Smooth muscle cell (in vitro differentiated cells): ENCODE data around the gene SPSB2. TPM values are rescaled to one million over a fixed set of nuclear protein-coding genes. Genes with fewer than 3 reads are reported as not detected.

Source experiments
- DNase-seq: peaks from one replicate; lab custom pipeline; 2025; ENCODE audit not compliant: unreplicated experiment; lab: John Stamatoyannopoulos, UW
- H2AFZ ChIP-seq: fragments of 200-600 bp; sonication (generic); 2 replicates; pipeline ENCODE4 v1.6.0; 2016; ENCODE audit warnings: antibody characterized with exemption, low read depth, mild to moderate bottlenecking
- H3F3A ChIP-seq: fragments of 200-600 bp; sonication (generic); 2 replicates; pipeline ENCODE4 v1.6.0; 2017; ENCODE audit warnings: antibody characterized with exemption, low read depth
- H3K27ac ChIP-seq: fragments of 200-600 bp; sonication (generic); 2 replicates; pipeline ENCODE4 v1.5.1; 2016; ENCODE audit warnings: low read depth, mild to moderate bottlenecking
- H3K27me3 ChIP-seq: fragments of 200-600 bp; sonication (generic); 2 replicates; pipeline ENCODE4 v1.6.1; 2016; ENCODE audit warnings: low read depth, mild to moderate bottlenecking
- H3K36me3 ChIP-seq: fragments of 200-600 bp; sonication (generic); 2 replicates; pipeline ENCODE4 v1.5.1; 2016; ENCODE audit warnings: low read depth
- H3K4me1 ChIP-seq: fragments of 200-600 bp; sonication (generic); 2 replicates; pipeline ENCODE4 v1.5.1; 2016; ENCODE audit warnings: low read depth
- H3K4me2 ChIP-seq: fragments of 200-600 bp; sonication (generic); 2 replicates; pipeline ENCODE4 v1.6.0; 2016; ENCODE audit warnings: mild to moderate bottlenecking
- H3K4me3 ChIP-seq: fragments of 200-600 bp; sonication (generic); 2 replicates; pipeline ENCODE4 v1.5.1; 2016; ENCODE audit warnings: mild to moderate bottlenecking
- H3K79me2 ChIP-seq: fragments of 200-600 bp; sonication (generic); 2 replicates; pipeline ENCODE4 v1.6.0; 2016; ENCODE audit warnings: low read depth, mild to moderate bottlenecking
- H3K9ac ChIP-seq: fragments of 200-600 bp; sonication (generic); 2 replicates; pipeline ENCODE4 v1.6.0; 2016; ENCODE audit warnings: low read depth
- H3K9me3 ChIP-seq: fragments of 200-600 bp; sonication (generic); replicated peaks from 2 replicates; pipeline ENCODE4 v1.5.1; 2016; ENCODE audit warnings: low read depth
- H4K20me1 ChIP-seq: fragments of 200-600 bp; sonication (generic); 2 replicates; pipeline ENCODE4 v1.6.0; 2016; ENCODE audit warnings: low read depth
- WGBS: methylation state at CpG from one replicate; pipeline ENCODE4 v1.1.7; 2016; ENCODE audit warnings: low lambda C conversion rate; 5-methylcytosine and 5-hydroxymethylcytosine counted together
- polyA plus RNA-seq: library from polyadenylated mRNA; unstranded; fragments of >200 nt; fragmentation: Nextera tagmentation; extraction: Ambion mirVana; gene quantifications from 2 replicates; pipeline ENCODE4 v1.2.1, GENCODE V29; 2016
- total RNA-seq: library from RNA; depleted of rRNA; stranded (reverse); fragments of >200 nt; gene quantifications from 2 replicates; pipeline ENCODE4 v1.2.3, GENCODE V29; 2014
- TF ChIP-seq, protein P1 (sequence below): fragments of 200-600 bp; sonication (generic); IDR thresholded peaks from 2 replicates; pipeline ENCODE4 v1.5.1; 2017; ENCODE audit warnings: borderline replicate concordance, mild to moderate bottlenecking, antibody characterized with exemption; ENCODE audit not compliant: insufficient read depth, poor library complexity, severe bottlenecking

Gene SPSB2
- total and polyA plus RNA-seq, 2 experiments from 2014 or later = 2.5 to 5.9 TPM

DNA sequence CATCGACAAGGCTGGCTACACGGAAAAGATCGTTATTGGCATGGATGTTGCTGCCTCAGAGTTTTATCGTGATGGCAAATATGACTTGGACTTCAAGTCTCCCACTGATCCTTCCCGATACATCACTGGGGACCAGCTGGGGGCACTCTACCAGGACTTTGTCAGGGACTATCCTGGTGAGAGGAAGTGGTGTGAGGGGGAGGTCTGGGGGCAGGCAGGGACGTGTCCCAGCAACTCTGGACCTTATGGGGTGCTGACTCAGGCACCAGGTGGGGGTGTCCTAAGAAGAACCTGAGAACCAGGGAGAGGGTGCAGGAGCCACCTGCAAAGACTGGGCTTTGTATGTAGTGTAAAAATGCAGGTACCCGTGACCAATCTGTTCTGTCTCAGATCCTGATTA, 46.5 kb upstream of the SPSB2 start:
- TF ChIP-seq, protein P1, sequence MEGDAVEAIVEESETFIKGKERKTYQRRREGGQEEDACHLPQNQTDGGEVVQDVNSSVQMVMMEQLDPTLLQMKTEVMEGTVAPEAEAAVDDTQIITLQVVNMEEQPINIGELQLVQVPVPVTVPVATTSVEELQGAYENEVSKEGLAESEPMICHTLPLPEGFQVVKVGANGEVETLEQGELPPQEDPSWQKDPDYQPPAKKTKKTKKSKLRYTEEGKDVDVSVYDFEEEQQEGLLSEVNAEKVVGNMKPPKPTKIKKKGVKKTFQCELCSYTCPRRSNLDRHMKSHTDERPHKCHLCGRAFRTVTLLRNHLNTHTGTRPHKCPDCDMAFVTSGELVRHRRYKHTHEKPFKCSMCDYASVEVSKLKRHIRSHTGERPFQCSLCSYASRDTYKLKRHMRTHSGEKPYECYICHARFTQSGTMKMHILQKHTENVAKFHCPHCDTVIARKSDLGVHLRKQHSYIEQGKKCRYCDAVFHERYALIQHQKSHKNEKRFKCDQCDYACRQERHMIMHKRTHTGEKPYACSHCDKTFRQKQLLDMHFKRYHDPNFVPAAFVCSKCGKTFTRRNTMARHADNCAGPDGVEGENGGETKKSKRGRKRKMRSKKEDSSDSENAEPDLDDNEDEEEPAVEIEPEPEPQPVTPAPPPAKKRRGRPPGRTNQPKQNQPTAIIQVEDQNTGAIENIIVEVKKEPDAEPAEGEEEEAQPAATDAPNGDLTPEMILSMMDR = no peak
- peaks cover 6% of the 10 kb centered on the region for H3K4me1 ChIP-seq
- no peak for DNase-seq
- H3K9me3 ChIP-seq = no peaks in the 10 kb centered on the region
- H3F3A ChIP-seq = peaks cover 12% of the 10 kb centered on the region
- peaks cover 38% of the 10 kb centered on the region for H4K20me1 ChIP-seq
- no peak overlapping the region for H2AFZ ChIP-seq
- WGBS = 92% methylated on average over 7 of the region's 7 CpGs
- H3K79me2 ChIP-seq = no peaks in the 10 kb centered on the region
- no peak overlapping the region for H3K27ac ChIP-seq
- no peak overlapping the region for H3K4me2 ChIP-seq
- no peaks in the 10 kb centered on the region for H3K27me3 ChIP-seq
- no peak overlapping the region for H3K9ac ChIP-seq
- no peak overlapping the region for H3K4me3 ChIP-seq
- no peaks in the 10 kb centered on the region for H3K36me3 ChIP-seq

DNA sequence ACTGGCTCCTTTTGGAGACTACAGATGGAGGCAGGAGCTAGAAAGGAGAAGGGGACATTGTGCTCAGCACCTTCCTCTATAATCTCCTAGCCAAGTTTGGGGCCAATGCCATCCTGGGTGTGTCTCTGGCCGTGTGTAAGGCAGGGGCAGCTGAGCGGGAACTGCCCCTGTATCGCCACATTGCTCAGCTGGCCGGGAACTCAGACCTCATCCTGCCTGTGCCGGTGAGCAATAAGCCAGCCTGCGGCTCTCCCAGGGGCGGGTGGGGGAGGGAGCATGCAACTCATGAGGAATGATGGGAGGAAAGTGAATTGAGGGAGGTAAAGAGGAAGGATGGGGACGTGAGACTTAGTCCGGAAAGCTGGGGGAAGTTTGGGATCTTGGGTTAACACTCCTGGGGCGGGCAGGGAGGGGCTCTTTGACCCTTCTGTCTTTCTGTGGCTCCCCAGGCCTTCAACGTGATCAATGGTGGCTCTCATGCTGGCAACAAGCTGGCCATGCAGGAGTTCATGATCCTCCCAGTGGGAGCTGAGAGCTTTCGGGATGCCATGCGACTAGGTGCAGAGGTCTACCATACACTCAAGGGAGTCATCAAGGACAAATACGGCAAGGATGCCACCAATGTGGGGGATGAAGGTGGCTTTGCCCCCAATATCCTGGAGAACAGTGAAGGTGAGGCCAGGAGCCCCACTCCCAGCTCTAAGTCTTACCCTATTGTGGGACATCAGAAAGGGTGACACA, 44.6 kb upstream of the SPSB2 start:
- no peak overlapping the region for H3K9ac ChIP-seq
- H2AFZ ChIP-seq = no peak overlapping the region
- H3K4me3 ChIP-seq = no peak overlapping the region
- no peaks in the 10 kb centered on the region for H3K36me3 ChIP-seq
- H4K20me1 ChIP-seq = peaks cover 38% of the 10 kb centered on the region
- H3K27me3 ChIP-seq = no peaks in the 10 kb centered on the region
- no peak for DNase-seq
- WGBS = 68% methylated on average over 11 of the region's 14 CpGs
- peaks cover 2% of the 10 kb centered on the region for H3F3A ChIP-seq
- H3K4me2 ChIP-seq = no peak overlapping the region
- H3K27ac ChIP-seq = peak overlapping the region; percentile 19
- no peaks in the 10 kb centered on the region for H3K9me3 ChIP-seq
- TF ChIP-seq, protein P1 = no peak
- peaks cover 9% of the 10 kb centered on the region for H3K4me1 ChIP-seq
- H3K79me2 ChIP-seq = no peaks in the 10 kb centered on the region

DNA sequence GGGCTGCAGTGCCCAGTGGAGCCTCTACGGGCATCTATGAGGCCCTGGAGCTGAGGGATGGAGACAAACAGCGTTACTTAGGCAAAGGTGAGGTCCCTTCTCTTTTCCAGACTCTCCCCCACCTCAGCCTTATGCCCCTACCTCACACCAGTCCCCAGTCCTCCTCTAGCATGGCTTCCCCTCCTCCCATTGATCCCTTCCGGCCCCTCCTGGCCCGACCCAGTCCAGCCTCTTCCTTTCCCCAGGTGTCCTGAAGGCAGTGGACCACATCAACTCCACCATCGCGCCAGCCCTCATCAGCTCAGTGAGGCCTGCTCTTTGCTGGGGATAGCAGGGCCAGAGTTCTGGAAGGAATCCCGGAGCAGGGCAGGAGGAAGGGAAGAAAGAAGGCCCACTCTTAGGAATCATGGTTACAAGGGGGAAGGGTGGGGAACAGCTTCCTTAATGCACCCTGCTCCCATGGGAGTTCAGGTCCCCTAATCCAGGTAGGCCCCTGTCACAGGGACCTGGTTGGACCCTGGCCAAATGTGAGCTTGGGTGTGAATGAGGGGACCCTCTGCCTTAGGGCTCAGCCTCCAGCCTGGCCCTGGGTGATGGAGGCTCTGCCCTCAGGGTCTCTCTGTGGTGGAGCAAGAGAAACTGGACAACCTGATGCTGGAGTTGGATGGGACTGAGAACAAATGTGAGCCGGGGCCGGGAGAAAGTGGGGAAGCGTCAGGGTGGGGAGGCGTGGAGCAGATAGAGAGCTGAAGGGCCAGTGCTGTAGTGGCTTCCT, 43.5 kb upstream of the SPSB2 start:
- DNase-seq = no peak
- TF ChIP-seq, protein P1 = no peak
- WGBS = 96% methylated on average over 11 of the region's 11 CpGs
- Histone ChIP-seq H3K9ac (no peak overlapping the region), H4K20me1 (peaks cover 38% of the 10 kb centered on the region), H3K36me3 (no peaks in the 10 kb centered on the region), H3K27ac (no peak overlapping the region), H3K4me3 (no peak overlapping the region), H3K4me1 (peaks cover 9% of the 10 kb centered on the region), H3K79me2 (no peaks in the 10 kb centered on the region), H3K4me2 (peak overlapping the region; percentile 100), H3K27me3 (no peaks in the 10 kb centered on the region), H2AFZ (no peak overlapping the region), H3F3A (no peaks in the 10 kb centered on the region), H3K9me3 (no peaks in the 10 kb centered on the region)
